D721Med (cell line): ENCODE data around the gene TWSG1.

Source experiments
- DNase-seq: peaks from one replicate; pipeline ENCODE4 v3.0.0; 2011; ENCODE audit warnings: low spot score; ENCODE audit not compliant: insufficient read length
- FAIRE-seq: peaks from 2 replicates; lab custom pipeline; 2011; peaks lifted over from hg19 to GRCh38; lab: Jason Lieb, UNC
- CTCF ChIP-seq: IDR thresholded peaks from 2 replicates; pipeline ENCODE4 v1.5.1; 2012; ENCODE audit warnings: mild to moderate bottlenecking, control low read depth; ENCODE audit not compliant: insufficient read depth; ENCODE audit errors: missing control alignments

TWSG1 gene

DNA sequence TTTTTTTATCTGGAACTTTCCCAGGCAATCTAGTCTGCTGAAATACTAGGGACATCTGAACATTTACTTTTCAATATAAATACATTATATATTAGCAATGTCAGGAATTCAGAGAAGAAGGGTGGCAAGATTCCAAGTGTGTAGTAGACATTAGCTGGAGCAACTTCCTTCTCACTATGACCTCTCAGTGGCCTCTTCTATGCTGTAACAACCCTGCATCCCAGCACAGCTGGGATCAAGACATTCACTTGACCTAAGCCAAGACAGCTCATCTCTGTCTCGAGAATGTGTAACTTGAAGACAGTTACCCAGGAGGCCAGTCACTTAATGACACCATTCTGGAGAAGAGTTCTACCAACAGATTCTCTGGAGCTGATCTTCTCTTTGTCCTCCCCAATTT, 79.0 kb downstream of the TWSG1 start:
- FAIRE-seq (no peak), DNase-seq (no peak)
- no peak for TF ChIP-seq CTCF

DNA sequence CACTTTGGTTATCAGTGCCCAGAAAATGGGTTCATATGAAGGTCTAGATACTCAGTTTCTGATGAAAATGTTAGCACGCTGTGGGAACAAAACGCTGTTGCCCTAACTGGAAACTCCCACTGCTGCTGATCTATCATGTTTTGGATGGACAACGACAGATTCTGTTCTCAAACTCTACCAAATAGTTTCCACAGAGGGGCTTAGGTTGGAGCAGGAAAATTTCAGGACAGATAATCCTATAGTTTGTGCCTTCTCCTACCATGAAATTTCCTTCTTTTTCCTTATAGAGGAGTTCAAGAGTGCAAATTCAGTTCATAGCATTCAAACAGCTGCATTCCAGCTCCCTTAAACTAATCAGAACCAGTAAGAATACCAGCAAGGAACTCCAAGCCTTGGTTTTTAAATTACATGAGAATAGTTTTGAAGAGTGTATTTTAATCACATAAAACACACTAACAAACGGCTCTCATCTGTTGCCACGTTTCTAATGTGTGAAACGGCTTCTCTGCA, 82.0 kb downstream of the TWSG1 start:
- FAIRE-seq (no peak), DNase-seq (no peak)
- TF ChIP-seq CTCF, result no peak

DNA sequence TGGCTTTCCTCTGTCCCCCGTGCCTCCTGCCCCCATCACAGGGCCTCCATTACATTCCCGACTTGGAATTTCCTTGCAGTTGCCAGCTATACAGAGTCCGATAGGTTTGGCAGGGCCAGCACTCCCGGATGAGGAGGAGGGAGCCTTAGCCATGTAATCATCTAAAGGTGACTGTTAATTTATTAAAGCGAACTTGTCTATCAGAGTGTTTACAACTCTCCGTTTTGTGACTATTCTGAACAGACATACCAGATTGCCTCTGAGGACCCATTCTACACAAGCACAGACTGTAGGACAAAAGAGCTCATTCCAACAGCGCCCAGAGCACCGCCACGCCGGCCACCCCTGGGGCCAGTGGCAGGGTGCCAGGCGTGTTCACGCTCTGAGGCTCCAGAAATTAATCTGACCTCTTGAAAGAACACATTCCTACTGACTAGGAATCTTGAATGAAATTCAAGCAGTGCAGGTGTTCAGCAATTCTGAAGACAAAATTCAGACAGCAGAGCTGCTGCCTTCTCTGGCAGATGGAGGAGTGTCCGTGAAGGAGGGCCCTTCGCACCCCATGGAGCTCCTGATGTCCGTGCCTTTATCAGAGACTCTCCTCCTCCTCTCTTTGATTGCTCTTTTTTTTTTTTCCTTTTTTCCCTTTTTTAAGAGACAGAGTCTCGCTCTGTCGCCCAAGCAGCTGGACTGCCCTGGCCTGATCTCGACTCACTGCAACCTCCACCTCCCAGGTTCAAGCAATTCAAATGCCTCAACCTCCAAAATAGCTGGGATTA, 82.7 kb downstream of the TWSG1 start:
- TF ChIP-seq CTCF, result no peak
- no peak for FAIRE-seq
- DNase-seq, result no peak

GRCh38 chr18:9418047-9418690, 83.6 kb downstream of the TWSG1 start:
- FAIRE-seq (no peak), DNase-seq (no peak)
- no peak for TF ChIP-seq CTCF

- TF ChIP-seq CTCF, result no peak
- no peak for FAIRE-seq
- no peak for DNase-seq
These were observed 85.5 kb downstream of the TWSG1 start for GRCh38 chr18:9419956-9420631.

GRCh38 chr18:9421096-9421900, 86.7 kb downstream of the TWSG1 start:
- TF ChIP-seq CTCF, result no peak
- no peak for FAIRE-seq
- no peak for DNase-seq
